ENCODE data around the gene USP9X. TPM values are rescaled to one million over a fixed set of nuclear protein-coding genes. Genes with fewer than 3 reads are reported as not detected.

Gene USP9X
- total and polyA plus RNA-seq, 9 of the 15 experiments (the other 6 are each of a cell fraction or from before 2014, with no cell fraction given): 10.9 to 47.8 (median 29.5) TPM

GRCh38 chrX:41184312-41184711, 99.1 kb downstream of the USP9X start:
- no peaks in the 10 kb centered on the region for H3K9me3 ChIP-seq (replicated peaks; ENCODE audit: control insufficient read depth, insufficient read depth, low read depth, low read length)
- H4K20me1 ChIP-seq (replicated peaks; ENCODE audit: control insufficient read depth, insufficient read depth, low read length): 0 out of 2 replicates have a peak, but pooled peaks cover 6% of the 10 kb centered on the region
- TF ChIP-seq U2AF1 (optimal IDR thresholded peaks at IDR 0.05; ENCODE audit: low read depth, low read length) (no peak), TARDBP (IDR thresholded peaks at IDR 0.05) (no peak), TAF15 (IDR thresholded peaks at IDR 0.05; ENCODE audit: low read depth, low read length) (no peak), TEAD2 (tag; IDR thresholded peaks at IDR 0.05) (no peak), MECOM (CRISPR knock-in tag; IDR thresholded peaks at IDR 0.05) (no peak), SIN3B (IDR thresholded peaks at IDR 0.05; ENCODE audit: low read depth) (no peak), RBBP5 (IDR thresholded peaks at IDR 0.05; ENCODE audit: borderline replicate concordance, insufficient read depth, low read length, poor library complexity, severe bottlenecking) (no peak), ZBTB26 (CRISPR knock-in tag; IDR thresholded peaks at IDR 0.05) (no peak), RREB1 (CRISPR knock-in tag; IDR thresholded peaks at IDR 0.05) (no peak), ETS2 (tag; IDR thresholded peaks at IDR 0.05; ENCODE audit: borderline replicate concordance, poor library complexity, severe bottlenecking) (no peak), GATAD2A (IDR thresholded peaks at IDR 0.05) (no peak), TCF3 (CRISPR knock-in tag; IDR thresholded peaks at IDR 0.05) (no peak), HDAC6 (IDR thresholded peaks at IDR 0.05; ENCODE audit: low read depth, low read length) (no peak), STAT5A (IDR thresholded peaks at IDR 0.05; ENCODE audit: borderline replicate concordance, low read length) (no peak), CBFA2T3 (IDR thresholded peaks at IDR 0.05) (no peak), NR1H2 (CRISPR knock-in tag; IDR thresholded peaks at IDR 0.05) (no peak), SMAD1 (IDR thresholded peaks at IDR 0.05; ENCODE audit: low read depth, low read length, partially characterized antibody) (no peak)
- H3K9me1 ChIP-seq (ENCODE audit: control insufficient read depth, insufficient read depth, low read length): no peaks in the 10 kb centered on the region
- DNase-seq (ENCODE audit: extremely low read depth in 1 of 4, low spot score in 3 of 4) (no peak), FAIRE-seq (no peak), ATAC-seq (no peak)
- no TSS peak for BruUV-seq (replicated peaks)
- H3K4me3 ChIP-seq: no peak overlapping the region
- peaks cover 76% of the 10 kb centered on the region for H3K36me3 ChIP-seq (ENCODE audit: control insufficient read depth, insufficient read depth, low read length)
- CTCF ChIA-PET (ENCODE audit: low intra/inter-chr PET ratio): no interaction called here
- no peak overlapping the region for H3K4me2 ChIP-seq (ENCODE audit: insufficient read depth, low read length)
- POLR2A ChIA-PET: no interaction called here
- 96% methylated on average over 3 of the region's 3 CpGs for WGBS (ENCODE audit: insufficient coverage, low coverage, missing lambda C conversion rate)
- no peaks in the 10 kb centered on the region for H3K4me1 ChIP-seq (replicated peaks in 1 of 2; ENCODE audit: control insufficient read depth in 2 of 2, insufficient read depth in 2 of 2, low read length in 2 of 2)
- H3K9ac ChIP-seq (ENCODE audit: insufficient read depth in 1 of 2, low read depth in 2 of 2, low read length in 2 of 2): no peak overlapping the region
- H3K27me3 ChIP-seq (ENCODE audit: control insufficient read depth in 2 of 2, insufficient read depth in 2 of 2, low read length in 2 of 2): no peaks in the 10 kb centered on the region
- in situ Hi-C loops (cut with MboI) (no loop called here), intact Hi-C loops (cut with micrococcal nuclease) (loop anchor here (5.0 kb wide), 1 partner anchor 68 kb away; no protein-coding TSS in a partner anchor)
- no peak overlapping the region for H2AFZ ChIP-seq (ENCODE audit: low read depth, low read length)
- H3K79me2 ChIP-seq (ENCODE audit: control insufficient read depth, insufficient read depth, low read length): peaks cover 4% of the 10 kb centered on the region; the same call in 2 of the 3 replicates
- no peak overlapping the region for H3K27ac ChIP-seq (ENCODE audit: extremely low read depth, low read depth, low read length)
